ACC112 (cell line): ENCODE data around the gene CYP3A5.

ENCODE experiments used
- H2AFZ ChIP-seq: fragments of 200-600 bp; sonication (generic); one replicate; pipeline ENCODE4 v1.6.0; 2017; ENCODE audit warnings: antibody characterized with exemption, low read length; ENCODE audit not compliant: unreplicated experiment
- H3K27ac ChIP-seq: fragments of 200-600 bp; sonication (generic); 2 replicates; pipeline ENCODE4 v1.5.1; 2014; ENCODE audit warnings: low read depth, mild to moderate bottlenecking, antibody characterized with exemption, low read length, moderate library complexity
- H3K27me3 ChIP-seq: fragments of 200-600 bp; sonication (generic); 2 replicates; pipeline ENCODE4 v1.6.1; 2014; ENCODE audit warnings: mild to moderate bottlenecking, antibody characterized with exemption, low read length, moderate library complexity, mixed read lengths; ENCODE audit not compliant: insufficient read depth
- H3K36me3 ChIP-seq: fragments of 200-600 bp; sonication (generic); 2 replicates; pipeline ENCODE4 v1.6.1; 2016; ENCODE audit warnings: mild to moderate bottlenecking, antibody characterized with exemption, low read length, moderate library complexity, mixed read lengths; ENCODE audit not compliant: insufficient read depth
- H3K4me1 ChIP-seq: fragments of 200-600 bp; sonication (generic); one replicate; pipeline ENCODE4 v1.6.1; 2016; ENCODE audit warnings: low read length, mixed read lengths; ENCODE audit not compliant: insufficient read depth, unreplicated experiment, control insufficient read depth
- H3K4me3 ChIP-seq: fragments of 200-600 bp; sonication (generic); 2 replicates; pipeline ENCODE4 v1.5.1; 2014; ENCODE audit warnings: mild to moderate bottlenecking, low read depth, low read length
- H3K79me2 ChIP-seq: fragments of 200-600 bp; sonication (generic); one replicate; pipeline ENCODE4 v1.6.0; 2016; ENCODE audit warnings: low read length; ENCODE audit not compliant: control insufficient read depth, unreplicated experiment, insufficient read depth

CYP3A5 gene

DNA sequence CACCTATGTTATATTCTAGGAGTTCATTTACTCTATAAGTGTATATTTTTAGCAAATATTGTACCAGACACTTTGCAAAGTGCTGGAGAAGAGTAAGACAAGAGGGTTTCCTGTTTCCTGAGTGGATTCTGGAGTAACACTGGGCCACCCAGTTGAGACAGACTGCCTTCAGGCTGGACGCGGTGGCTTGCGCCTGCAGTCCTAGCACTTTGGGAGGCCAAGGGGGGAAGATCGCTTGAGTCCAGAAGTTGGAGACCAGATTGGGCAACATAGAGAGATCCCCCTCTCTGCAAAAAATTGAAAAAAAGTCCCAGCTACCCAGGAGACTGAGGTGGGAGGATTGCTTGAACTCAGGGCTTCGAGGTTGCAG lies 63.8 kb downstream of the CYP3A5 start:
- H3K27me3 ChIP-seq, result no peaks in the 10 kb centered on the region
- H3K36me3 ChIP-seq, result peaks cover 9% of the 10 kb centered on the region; the same call in 1 of the 2 replicates
- H3K4me3 ChIP-seq, result peak overlapping the region; percentile 92
- peaks cover 16% of the 10 kb centered on the region for H3K4me1 ChIP-seq
- H3K27ac ChIP-seq, result no peak overlapping the region
- H2AFZ ChIP-seq, result peak overlapping the region; percentile 89
- peaks cover 19% of the 10 kb centered on the region for H3K79me2 ChIP-seq

DNA sequence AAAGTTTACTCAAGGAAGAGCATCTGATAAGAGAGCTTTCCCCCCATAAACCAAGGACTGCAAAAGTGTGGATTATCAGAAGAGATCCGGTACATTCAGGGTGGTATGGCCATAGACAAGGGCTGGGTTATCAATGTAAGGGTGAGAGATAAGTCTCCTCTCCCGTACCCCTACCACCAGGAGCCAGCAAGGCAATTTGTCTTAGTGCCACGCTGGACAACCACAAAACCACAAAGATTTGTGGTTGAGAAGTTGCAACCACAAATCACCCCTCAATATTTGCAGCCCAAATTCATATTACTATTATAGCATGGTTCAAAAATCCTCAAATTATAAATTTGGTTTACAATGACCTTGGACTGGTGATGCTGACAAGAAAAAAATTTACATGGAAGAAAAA lies 65.3 kb downstream of the CYP3A5 start:
- H3K79me2 ChIP-seq, result peaks cover 19% of the 10 kb centered on the region
- no peaks in the 10 kb centered on the region; the same call in 1 of the 2 replicates for H3K36me3 ChIP-seq
- no peak overlapping the region for H2AFZ ChIP-seq
- H3K4me1 ChIP-seq, result peaks cover 16% of the 10 kb centered on the region
- H3K4me3 ChIP-seq, result no peak overlapping the region
- H3K27me3 ChIP-seq, result no peaks in the 10 kb centered on the region
- no peak overlapping the region for H3K27ac ChIP-seq

DNA sequence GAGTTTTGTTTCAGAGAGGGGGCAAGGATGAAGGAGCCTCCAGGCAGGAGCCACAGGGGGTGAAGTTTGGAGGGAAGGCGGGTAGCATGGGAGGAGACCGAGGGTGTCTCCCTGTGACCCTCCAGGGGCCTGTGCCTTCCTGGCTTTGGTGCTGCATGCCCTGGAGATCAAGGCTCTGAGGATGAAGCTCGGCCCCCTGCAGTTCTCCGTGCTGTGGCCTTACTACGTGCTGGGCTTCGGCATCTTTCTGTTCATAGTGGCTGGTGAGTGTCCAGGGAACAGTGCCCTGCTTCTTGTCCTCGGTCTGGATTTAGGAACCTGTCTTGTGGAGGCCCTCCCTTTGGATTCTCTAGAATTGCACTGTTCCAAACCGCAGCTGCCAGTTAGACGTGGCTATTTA lies 72.2 kb downstream of the CYP3A5 start:
- H2AFZ ChIP-seq, result no peak overlapping the region
- no peaks in the 10 kb centered on the region for H3K79me2 ChIP-seq
- H3K27me3 ChIP-seq, result no peaks in the 10 kb centered on the region
- H3K4me1 ChIP-seq, result no peaks in the 10 kb centered on the region
- no peaks in the 10 kb centered on the region for H3K36me3 ChIP-seq
- no peak overlapping the region for H3K4me3 ChIP-seq
- no peak overlapping the region for H3K27ac ChIP-seq

DNA sequence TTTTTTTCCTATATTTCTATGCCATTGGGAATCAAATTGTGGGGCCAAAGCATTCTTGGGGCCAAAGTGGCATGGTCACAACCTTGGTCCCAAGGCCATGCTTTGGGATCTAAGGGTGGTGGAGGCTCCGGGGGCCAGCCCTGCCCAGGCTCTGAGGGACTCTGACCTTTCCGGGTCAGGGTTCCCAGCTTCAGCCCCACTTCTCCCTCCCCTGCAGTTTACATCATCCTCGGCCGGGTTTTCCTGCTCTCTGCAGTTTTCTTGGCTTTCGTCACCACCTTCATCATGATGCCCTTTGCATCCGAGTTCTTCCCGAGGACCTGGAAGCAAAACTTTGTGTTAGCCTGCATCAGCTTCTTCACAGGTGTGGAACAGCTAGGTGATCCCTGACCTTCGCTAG lies 73.3 kb downstream of the CYP3A5 start:
- H2AFZ ChIP-seq, result no peak overlapping the region

DNA sequence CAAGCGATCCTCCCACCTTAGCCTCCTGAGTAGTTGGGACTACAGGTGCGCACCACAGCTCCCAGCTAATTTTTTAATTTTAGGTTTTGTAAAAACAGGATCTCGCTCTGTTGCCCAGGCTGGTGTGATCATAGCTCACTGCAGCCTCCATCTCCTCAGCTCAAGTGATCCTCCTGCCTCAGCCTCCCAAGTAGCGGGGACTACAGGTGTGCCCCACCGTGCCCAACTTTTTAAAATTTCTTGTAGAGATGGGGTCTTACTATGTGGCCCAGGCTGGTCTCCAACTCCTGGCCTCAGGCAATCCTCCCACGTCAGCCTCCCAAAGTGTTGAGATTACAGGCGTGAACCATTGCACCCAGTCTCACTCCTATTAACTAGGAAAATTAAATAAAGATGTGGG lies 74.3 kb downstream of the CYP3A5 start:
- Histone ChIP-seq H3K27me3 (no peaks in the 10 kb centered on the region), H3K4me3 (no peak overlapping the region), H3K27ac (no peak overlapping the region), H3K4me1 (no peaks in the 10 kb centered on the region), H3K36me3 (no peaks in the 10 kb centered on the region), H3K79me2 (no peaks in the 10 kb centered on the region), H2AFZ (no peak overlapping the region)

More for the DNA sequence above, 73.3 kb downstream of the CYP3A5 start:
- no peaks in the 10 kb centered on the region for H3K79me2 ChIP-seq
- H3K27ac ChIP-seq, result no peak overlapping the region
- H3K4me3 ChIP-seq, result no peak overlapping the region
- H3K4me1 ChIP-seq, result no peaks in the 10 kb centered on the region
- H3K27me3 ChIP-seq, result no peaks in the 10 kb centered on the region
- H3K36me3 ChIP-seq, result no peaks in the 10 kb centered on the region

DNA sequence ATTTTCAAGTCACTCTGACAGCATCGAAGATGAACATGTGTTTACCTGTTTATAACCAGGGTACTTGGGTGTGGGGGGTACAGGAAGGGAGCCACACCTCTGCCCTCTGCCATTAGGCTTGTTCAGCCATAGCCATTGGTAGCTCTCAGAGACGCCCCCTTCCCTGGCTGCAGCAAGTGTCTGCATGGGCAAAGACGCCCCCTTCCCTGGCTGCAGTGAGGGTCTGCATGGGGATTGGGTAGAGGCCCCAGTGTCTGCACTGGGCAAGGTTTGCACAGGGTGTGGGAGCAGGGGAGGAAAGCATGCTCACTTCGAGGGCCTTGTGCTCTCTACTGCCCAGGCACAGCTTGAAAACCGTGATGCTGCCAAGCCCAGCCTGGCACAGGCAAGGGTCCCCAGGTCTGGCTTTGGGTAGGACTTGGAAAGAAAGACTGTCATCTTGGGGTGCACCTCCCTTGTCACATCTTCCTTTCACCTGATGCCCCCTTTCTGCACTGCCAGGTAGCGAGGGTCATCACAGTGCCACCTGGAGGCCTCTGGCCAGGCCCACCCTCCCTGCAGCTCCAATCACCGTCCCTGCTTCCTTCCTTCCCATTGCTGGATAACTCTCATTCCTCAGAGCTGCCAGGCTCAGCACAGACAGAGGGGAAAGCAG lies 78.0 kb downstream of the CYP3A5 start:
- Histone ChIP-seq H3K79me2 (no peaks in the 10 kb centered on the region), H3K36me3 (no peaks in the 10 kb centered on the region), H3K4me1 (no peaks in the 10 kb centered on the region), H3K27ac (no peak overlapping the region), H3K4me3 (no peak overlapping the region), H2AFZ (no peak overlapping the region), H3K27me3 (no peaks in the 10 kb centered on the region)

DNA sequence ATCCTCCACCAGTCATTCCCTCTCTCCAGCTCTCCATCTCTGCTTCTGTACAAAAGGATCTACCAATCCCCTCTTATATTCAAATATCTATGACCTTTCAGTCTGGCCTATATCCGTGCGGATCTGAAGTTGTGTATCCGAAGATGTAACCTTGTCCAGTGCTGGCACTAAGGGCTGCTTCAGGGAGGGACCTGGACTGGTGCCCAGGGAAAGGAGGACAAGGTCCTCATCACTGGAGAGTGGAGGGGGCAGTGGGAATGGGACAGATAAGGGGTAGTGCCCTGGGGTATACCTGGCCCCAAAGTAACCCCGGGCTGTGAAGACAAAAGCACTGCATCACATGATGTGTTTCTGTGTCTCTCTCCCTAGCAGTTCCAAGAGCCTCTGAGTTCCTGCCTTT lies 80.0 kb downstream of the CYP3A5 start:
- H3K79me2 ChIP-seq, result no peaks in the 10 kb centered on the region
- H3K36me3 ChIP-seq, result no peaks in the 10 kb centered on the region
- H3K4me1 ChIP-seq, result no peaks in the 10 kb centered on the region
- H3K4me3 ChIP-seq, result no peak overlapping the region
- no peaks in the 10 kb centered on the region for H3K27me3 ChIP-seq
- H3K27ac ChIP-seq, result no peak overlapping the region
- H2AFZ ChIP-seq, result no peak overlapping the region
